B cell (primary cell): ENCODE results near the gene PAM. TPM values are rescaled to one million over a fixed set of nuclear protein-coding genes. Genes with fewer than 3 reads are reported as not detected.

Source experiments
- ATAC-seq: fragments of 200-7000 bp; cut with Tn5 transposase; one replicate; pipeline ENCODE4 v1.10.0; 2021; ENCODE audit warnings: low read depth, mild to moderate bottlenecking, moderate number of reproducible peaks, moderate library complexity
- CTCF ChIA-PET: fragments of 350-600 bp; sonication (Branson Sonifier 250); formaldehyde crosslinking; loops from one replicate; lab custom pipeline; 2021; ENCODE audit warnings: antibody characterized with exemption, inconsistent platforms; lab: Charles Lee
- POLR2A ChIA-PET: fragments of 350-600 bp; sonication (Branson Sonifier 250); formaldehyde crosslinking; loops from one replicate; lab custom pipeline; 2021; ENCODE audit warnings: antibody characterized with exemption; lab: Charles Lee
- DNase-seq: peaks from one replicate; pipeline ENCODE4 v3.0.0; 2013
- H2AFZ ChIP-seq: 2 replicates; pipeline ENCODE4 v1.6.1; 2012; ENCODE audit warnings: mild to moderate bottlenecking, low read depth, low read length; ENCODE audit not compliant: insufficient read depth, poor library complexity, severe bottlenecking
- H3K27ac ChIP-seq, 2 donors: 1 replicate in 1 of 2; 2 replicates in 1 of 2; pipeline ENCODE4 v1.5.1; 2012 to 2013; ENCODE audit warnings: low read length in 2 of 2, mild to moderate bottlenecking in 2 of 2, moderate library complexity in 1 of 2
- H3K27me3 ChIP-seq, 4 experiments: fragments of 200-600 bp in 1 of 4; sonication (generic) in 1 of 4; replicated peaks in 1 of 4; 1 replicate in 2 of 4; 2 replicates in 2 of 4; pipeline versions ENCODE4 v1.6.1 to v1.7.0; 2013 to 2016; ENCODE audit warnings: low read length in 3 of 4, mild to moderate bottlenecking in 2 of 4, mixed read lengths in 1 of 4, moderate library complexity in 1 of 4; ENCODE audit not compliant: insufficient read depth in 4 of 4, control insufficient read depth in 3 of 4; ENCODE audit errors: control extremely low read depth in 1 of 4
- H3K36me3 ChIP-seq, 2 experiments: replicated peaks in 1 of 2; 1 replicate in 1 of 2; 2 replicates in 1 of 2; pipeline versions ENCODE4 v1.6.1 to v1.7.1; 2013; ENCODE audit warnings: low read length in 1 of 2; ENCODE audit not compliant: insufficient read depth in 2 of 2, control insufficient read depth in 1 of 2; ENCODE audit errors: control extremely low read depth in 1 of 2, extremely low read depth in 1 of 2
- H3K4me1 ChIP-seq, 2 donors: fragments of 200-600 bp in 1 of 2; sonication (generic) in 1 of 2; 1 replicate in 1 of 2; 2 replicates in 1 of 2; pipeline versions ENCODE4 v1.5.1 to v1.6.1; 2013 to 2017; ENCODE audit warnings: low read length in 2 of 2; ENCODE audit not compliant: control insufficient read depth in 2 of 2, insufficient read depth in 2 of 2
- H3K4me2 ChIP-seq: replicated peaks from 2 replicates; pipeline ENCODE3; 2012; ENCODE audit warnings: mild to moderate bottlenecking, low read depth, low read length; ENCODE audit not compliant: poor library complexity, severe bottlenecking
- H3K4me3 ChIP-seq, 5 experiments: fragments of 200-600 bp in 1 of 5; sonication (generic) in 1 of 5; 1 replicate in 3 of 5; 2 replicates in 2 of 5; pipeline versions ENCODE4 v1.5.1 to v1.7.0; 2011 to 2016; ENCODE audit warnings: low read length in 4 of 5, mild to moderate bottlenecking in 4 of 5, low read depth in 2 of 5, control low read depth in 1 of 5, moderate library complexity in 1 of 5; ENCODE audit not compliant: insufficient read depth in 1 of 5; ENCODE audit errors: control extremely low read depth in 1 of 5, extremely low read depth in 1 of 5
- H3K79me2 ChIP-seq: fragments of 200-600 bp; sonication (generic); one replicate; pipeline ENCODE4 v1.6.0; 2016; ENCODE audit warnings: low read length; ENCODE audit not compliant: control insufficient read depth, insufficient read depth
- H3K9ac ChIP-seq: fragments of 200-600 bp; sonication (generic); 2 replicates; pipeline ENCODE4 v1.6.1; 2017; ENCODE audit warnings: mild to moderate bottlenecking, low read length, moderate library complexity
- H3K9me3 ChIP-seq, 3 donors: one replicate each; pipeline versions ENCODE4 v1.6.1 to v1.7.1; 2013; ENCODE audit warnings: low read length in 2 of 3; ENCODE audit not compliant: control insufficient read depth in 2 of 3, insufficient read depth in 1 of 3; ENCODE audit errors: control extremely low read depth in 1 of 3
- H4K20me1 ChIP-seq: 2 replicates; pipeline ENCODE4 v1.6.0; 2012; ENCODE audit warnings: mild to moderate bottlenecking, low read length; ENCODE audit not compliant: insufficient read depth, control insufficient read depth, poor library complexity, severe bottlenecking
- H3K27ac Mint-ChIP-seq: one replicate; pipeline ENCODE4 v1.8.0; 2021; ENCODE audit warnings: mixed read lengths
- H3K27me3 Mint-ChIP-seq: one replicate; pipeline ENCODE4 v1.8.0; 2021; ENCODE audit warnings: mixed read lengths
- H3K4me1 Mint-ChIP-seq: one replicate; pipeline ENCODE4 v1.8.0; 2021; ENCODE audit warnings: mixed read lengths
- H3K4me3 Mint-ChIP-seq: one replicate; pipeline ENCODE4 v1.8.0; 2021; ENCODE audit warnings: mixed read lengths
- H3K9me3 Mint-ChIP-seq: one replicate; pipeline ENCODE4 v1.8.0; 2022; ENCODE audit warnings: mixed read lengths; ENCODE audit not compliant: insufficient read depth
- EZH2 ChIP-seq: IDR thresholded peaks from 2 replicates; pipeline ENCODE4 v1.6.1; 2012; ENCODE audit warnings: borderline replicate concordance, low read depth, mild to moderate bottlenecking, moderate library complexity, low read length; ENCODE audit not compliant: insufficient read depth, poor library complexity, severe bottlenecking
- WGBS: methylation state at CpG from one replicate; pipeline ENCODE4 v1.1.5; 2013; ENCODE audit warnings: missing lambda C conversion rate; ENCODE audit not compliant: insufficient coverage; 5-methylcytosine and 5-hydroxymethylcytosine counted together
- intact Hi-C: fragments of 100-400 bp; cut with micrococcal nuclease; formaldehyde crosslinking; loops from one replicate; pipeline ENCODE4 v1.10.0; 2022
- polyA plus RNA-seq: library from polyadenylated mRNA; depleted of rRNA; stranded (reverse); fragments of >200 nt; gene quantifications from 2 replicates; pipeline ENCODE4 v1.2.3, GENCODE V29; 2012
- total RNA-seq, 2 donors: library from RNA; stranded (reverse); fragments of 120-200 nt in 1 of 2; gene quantifications; 1 replicate in 1 of 2; 2 replicates in 1 of 2; pipeline versions ENCODE4 v1.2.3 to v1.2.4, GENCODE V29; 2013 to 2022
- TF ChIP-seq, protein P1 (sequence below): fragments of 200-600 bp; IDR thresholded peaks from one replicate; pipeline ENCODE4 v1.8.0; 2022; ENCODE audit warnings: antibody characterized with exemption, mild to moderate bottlenecking

The PAM gene
- total and polyA plus RNA-seq, 2 donors (not counting 1 experiment from before 2014, with no cell fraction given), result 1.00 to 34.8 TPM

DNA sequence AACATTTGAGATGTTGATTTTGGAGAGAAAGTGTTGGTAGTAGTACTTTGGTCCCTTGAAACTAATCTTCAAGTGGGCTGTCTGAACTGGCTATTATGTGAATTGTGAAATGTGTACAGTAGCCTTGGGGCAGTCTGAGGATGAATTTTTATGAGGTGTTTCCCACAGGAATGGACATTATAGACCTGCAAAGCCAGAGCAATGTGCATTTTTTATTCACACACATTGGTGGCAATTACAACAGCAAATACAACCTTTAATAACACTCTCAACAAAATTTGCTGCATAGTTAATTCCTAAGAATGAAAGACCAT, 147.0 kb downstream of the PAM start:
- no peak overlapping the region for H3K4me2 ChIP-seq
- no peak overlapping the region for H3K4me3 Mint-ChIP-seq
- H3K27me3 ChIP-seq, result no peaks in the 10 kb centered on the region
- POLR2A ChIA-PET, result no interaction called here
- no peaks in the 10 kb centered on the region for H3K27me3 Mint-ChIP-seq
- H2AFZ ChIP-seq, result no peak overlapping the region
- CTCF ChIA-PET, result no interaction called here
- no peaks in the 10 kb centered on the region for H3K4me1 Mint-ChIP-seq
- no peaks in the 10 kb centered on the region for H4K20me1 ChIP-seq
- H3K9me3 Mint-ChIP-seq, result peaks cover 2% of the 10 kb centered on the region
- H3K27ac ChIP-seq, result no peak overlapping the region
- H3K79me2 ChIP-seq, result no peaks in the 10 kb centered on the region
- no peak overlapping the region for H3K9ac ChIP-seq
- TF ChIP-seq, protein P1, sequence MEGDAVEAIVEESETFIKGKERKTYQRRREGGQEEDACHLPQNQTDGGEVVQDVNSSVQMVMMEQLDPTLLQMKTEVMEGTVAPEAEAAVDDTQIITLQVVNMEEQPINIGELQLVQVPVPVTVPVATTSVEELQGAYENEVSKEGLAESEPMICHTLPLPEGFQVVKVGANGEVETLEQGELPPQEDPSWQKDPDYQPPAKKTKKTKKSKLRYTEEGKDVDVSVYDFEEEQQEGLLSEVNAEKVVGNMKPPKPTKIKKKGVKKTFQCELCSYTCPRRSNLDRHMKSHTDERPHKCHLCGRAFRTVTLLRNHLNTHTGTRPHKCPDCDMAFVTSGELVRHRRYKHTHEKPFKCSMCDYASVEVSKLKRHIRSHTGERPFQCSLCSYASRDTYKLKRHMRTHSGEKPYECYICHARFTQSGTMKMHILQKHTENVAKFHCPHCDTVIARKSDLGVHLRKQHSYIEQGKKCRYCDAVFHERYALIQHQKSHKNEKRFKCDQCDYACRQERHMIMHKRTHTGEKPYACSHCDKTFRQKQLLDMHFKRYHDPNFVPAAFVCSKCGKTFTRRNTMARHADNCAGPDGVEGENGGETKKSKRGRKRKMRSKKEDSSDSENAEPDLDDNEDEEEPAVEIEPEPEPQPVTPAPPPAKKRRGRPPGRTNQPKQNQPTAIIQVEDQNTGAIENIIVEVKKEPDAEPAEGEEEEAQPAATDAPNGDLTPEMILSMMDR, result no peak
- no peak for TF ChIP-seq EZH2
- no peaks in the 10 kb centered on the region for H3K9me3 ChIP-seq
- H3K4me3 ChIP-seq, result no peak overlapping the region
- H3K36me3 ChIP-seq, result no peaks in the 10 kb centered on the region
- DNase-seq (no peak), ATAC-seq (no peak)
- no peak overlapping the region for H3K27ac Mint-ChIP-seq
- intact Hi-C loops, result no loop called here
- no peaks in the 10 kb centered on the region for H3K4me1 ChIP-seq

DNA sequence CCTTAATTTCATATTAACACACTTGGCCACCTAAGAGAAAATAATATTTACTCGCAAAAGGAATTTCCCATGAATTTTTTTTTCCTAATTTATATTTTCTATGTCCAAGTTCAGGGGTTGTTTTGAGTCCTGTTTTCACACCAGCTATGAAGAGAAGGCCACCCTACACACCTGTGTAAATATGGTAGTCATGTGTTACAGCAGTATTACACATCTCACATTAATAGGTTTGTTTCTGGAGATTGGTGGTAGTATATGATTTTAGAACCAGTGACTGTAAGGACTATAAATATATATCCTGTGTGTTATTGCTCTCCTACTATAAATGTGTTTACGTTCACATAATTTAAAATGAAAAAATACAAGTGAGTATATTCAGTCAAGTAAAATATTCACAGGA, 147.5 kb downstream of the PAM start:
- Mint-ChIP-seq H3K27ac (no peak overlapping the region), H3K9me3 (peaks cover 2% of the 10 kb centered on the region), H3K4me1 (no peaks in the 10 kb centered on the region), H3K27me3 (no peaks in the 10 kb centered on the region), H3K4me3 (no peak overlapping the region)
- Histone ChIP-seq H3K27me3 (no peaks in the 10 kb centered on the region), H3K4me2 (no peak overlapping the region), H3K9ac (no peak overlapping the region), H2AFZ (no peak overlapping the region), H3K4me3 (no peak overlapping the region), H4K20me1 (no peaks in the 10 kb centered on the region), H3K4me1 (no peaks in the 10 kb centered on the region), H3K9me3 (no peaks in the 10 kb centered on the region), H3K79me2 (no peaks in the 10 kb centered on the region), H3K36me3 (no peaks in the 10 kb centered on the region), H3K27ac (no peak overlapping the region)
- ATAC-seq, result no peak
- no CpG with 5 or more reads among the region's 2 CpGs for WGBS
- TF ChIP-seq, protein P1, result no peak
- TF ChIP-seq EZH2, result no peak
- ChIA-PET CTCF (no interaction called here), POLR2A (no interaction called here)
- DNase-seq, result no peak
- intact Hi-C loops, result no loop called here
